ENCODE results near the gene LRIG3. TPM values are rescaled to one million over a fixed set of nuclear protein-coding genes. Genes with fewer than 3 reads are reported as not detected.
"Not testable (repeated sequence)": the region's sequence is repeated elsewhere in the genome, so short reads cannot be mapped to it uniquely, and the experiment has no call there.

LRIG3 gene
- total RNA-seq, 1 donor: 85.0 TPM

- no peak overlapping the region for H3K4me3 ChIP-seq (ENCODE audit: insufficient read depth, low read length)
- H4K20me1 ChIP-seq (ENCODE audit: insufficient read depth, low read length): no peaks in the 10 kb centered on the region
- no peak overlapping the region for H3K27ac ChIP-seq (ENCODE audit: low read depth, low read length)
- TF ChIP-seq CTCF (IDR thresholded peaks at IDR 0.05; ENCODE audit: extremely low read depth, low read depth, low read length): no peak
- no peak for DNase-seq (ENCODE audit: insufficient read length, low spot score, missing footprints)
- no peaks in the 10 kb centered on the region for H3K79me2 ChIP-seq (ENCODE audit: insufficient read depth, low read length)
- no peak overlapping the region for H3K4me2 ChIP-seq (ENCODE audit: insufficient read depth, low read length)
- no peaks in the 10 kb centered on the region for H3K36me3 ChIP-seq (ENCODE audit: insufficient read depth, low read length)
- H2AFZ ChIP-seq (ENCODE audit: low read length): no peak overlapping the region
- no peaks in the 10 kb centered on the region for H3K27me3 ChIP-seq (ENCODE audit: insufficient read depth, low read length)
- H3K4me1 ChIP-seq (ENCODE audit: insufficient read depth, low read length): no peaks in the 10 kb centered on the region
- H3K9me3 ChIP-seq (ENCODE audit: low read depth, low read length): no peaks in the 10 kb centered on the region
Measured at GRCh38 chr12:58860056-58860787, 60.1 kb downstream of the LRIG3 start.

GRCh38 chr12:58858030-58858429 lies 62.3 kb downstream of the LRIG3 start:
- H3K4me1 ChIP-seq (ENCODE audit: insufficient read depth, low read length): no peaks in the 10 kb centered on the region
- H3K36me3 ChIP-seq (ENCODE audit: insufficient read depth, low read length): no peaks in the 10 kb centered on the region
- no peaks in the 10 kb centered on the region for H3K79me2 ChIP-seq (ENCODE audit: insufficient read depth, low read length)
- H3K27ac ChIP-seq (ENCODE audit: low read depth, low read length): no peak overlapping the region
- no peak overlapping the region for H3K4me2 ChIP-seq (ENCODE audit: insufficient read depth, low read length)
- TF ChIP-seq CTCF (IDR thresholded peaks at IDR 0.05; ENCODE audit: extremely low read depth, low read depth, low read length): no peak
- no peaks in the 10 kb centered on the region for H3K27me3 ChIP-seq (ENCODE audit: insufficient read depth, low read length)
- H3K9me3 ChIP-seq (ENCODE audit: low read depth, low read length): no peaks in the 10 kb centered on the region
- no peak overlapping the region for H3K4me3 ChIP-seq (ENCODE audit: insufficient read depth, low read length)
- H2AFZ ChIP-seq (ENCODE audit: low read length): no peak overlapping the region
- H4K20me1 ChIP-seq (ENCODE audit: insufficient read depth, low read length): no peaks in the 10 kb centered on the region
- DNase-seq (ENCODE audit: insufficient read length, low spot score, missing footprints): no peak

- DNase-seq (ENCODE audit: insufficient read length, low spot score, missing footprints); H3K9me3 ChIP-seq (ENCODE audit: low read depth, low read length): not testable (repeated sequence)
Measured at GRCh38 chr12:58857206-58857605, 63.1 kb downstream of the LRIG3 start.

GRCh38 chr12:58855630-58856029 lies 64.7 kb downstream of the LRIG3 start:
- H4K20me1 ChIP-seq (ENCODE audit: insufficient read depth, low read length); H3K27ac ChIP-seq (ENCODE audit: low read depth, low read length); H3K27me3 ChIP-seq (ENCODE audit: insufficient read depth, low read length); H3K9me3 ChIP-seq (ENCODE audit: low read depth, low read length); H3K4me3 ChIP-seq (ENCODE audit: insufficient read depth, low read length); DNase-seq (ENCODE audit: insufficient read length, low spot score, missing footprints); H3K4me1 ChIP-seq (ENCODE audit: insufficient read depth, low read length); H3K79me2 ChIP-seq (ENCODE audit: insufficient read depth, low read length); H3K36me3 ChIP-seq (ENCODE audit: insufficient read depth, low read length); H3K4me2 ChIP-seq (ENCODE audit: insufficient read depth, low read length); H2AFZ ChIP-seq (ENCODE audit: low read length): not testable (repeated sequence)

More at GRCh38 chr12:58857206-58857605, 63.1 kb downstream of the LRIG3 start:
- not testable (repeated sequence) for H3K27me3 ChIP-seq (ENCODE audit: insufficient read depth, low read length); H2AFZ ChIP-seq (ENCODE audit: low read length); H3K27ac ChIP-seq (ENCODE audit: low read depth, low read length); H3K4me3 ChIP-seq (ENCODE audit: insufficient read depth, low read length); H4K20me1 ChIP-seq (ENCODE audit: insufficient read depth, low read length); H3K36me3 ChIP-seq (ENCODE audit: insufficient read depth, low read length); H3K79me2 ChIP-seq (ENCODE audit: insufficient read depth, low read length); H3K4me1 ChIP-seq (ENCODE audit: insufficient read depth, low read length); H3K4me2 ChIP-seq (ENCODE audit: insufficient read depth, low read length)

GRCh38 chr12:58850826-58851225 lies 69.5 kb downstream of the LRIG3 start:
- no peak for TF ChIP-seq CTCF (IDR thresholded peaks at IDR 0.05; ENCODE audit: extremely low read depth, low read depth, low read length)
- Histone ChIP-seq H3K27ac (ENCODE audit: low read depth, low read length) (no peak overlapping the region), H3K27me3 (ENCODE audit: insufficient read depth, low read length) (peaks cover under 1% of the 10 kb centered on the region), H3K9me3 (ENCODE audit: low read depth, low read length) (no peaks in the 10 kb centered on the region), H4K20me1 (ENCODE audit: insufficient read depth, low read length) (no peaks in the 10 kb centered on the region), H3K4me2 (ENCODE audit: insufficient read depth, low read length) (no peak overlapping the region), H3K4me3 (ENCODE audit: insufficient read depth, low read length) (no peak overlapping the region), H3K79me2 (ENCODE audit: insufficient read depth, low read length) (no peaks in the 10 kb centered on the region), H3K36me3 (ENCODE audit: insufficient read depth, low read length) (no peaks in the 10 kb centered on the region), H3K4me1 (ENCODE audit: insufficient read depth, low read length) (peaks cover 2% of the 10 kb centered on the region), H2AFZ (ENCODE audit: low read length) (no peak overlapping the region)
- DNase-seq (ENCODE audit: insufficient read length, low spot score, missing footprints): no peak
